Mucosa of stomach (tissue), 1 donor: ENCODE results near the gene MTMR3.
"Not testable (repeated sequence)": the region's sequence is repeated elsewhere in the genome, so short reads cannot be mapped to it uniquely, and the experiment has no call there.

Experiments used
- H3K27me3 ChIP-seq: one replicate; pipeline ENCODE4 v1.7.0; 2013; ENCODE audit warnings: mild to moderate bottlenecking, low read length; ENCODE audit not compliant: control insufficient read depth, insufficient read depth
- H3K36me3 ChIP-seq: one replicate; pipeline ENCODE4 v1.7.0; 2013; ENCODE audit warnings: low read length; ENCODE audit not compliant: control insufficient read depth, insufficient read depth
- H3K4me1 ChIP-seq: one replicate; pipeline ENCODE4 v1.7.0; 2013; ENCODE audit warnings: mild to moderate bottlenecking, low read length; ENCODE audit not compliant: control insufficient read depth, insufficient read depth
- H3K4me3 ChIP-seq: one replicate; pipeline ENCODE4 v1.7.0; 2013; ENCODE audit warnings: low read length
- H3K9ac ChIP-seq: one replicate; pipeline ENCODE4 v1.7.0; 2013; ENCODE audit warnings: mild to moderate bottlenecking, low read length, moderate library complexity
- H3K9me3 ChIP-seq: one replicate; pipeline ENCODE4 v1.7.0; 2013; ENCODE audit warnings: mild to moderate bottlenecking, low read length, moderate library complexity; ENCODE audit not compliant: control insufficient read depth
- donor health status: Pancreatic carcinoma.

Gene MTMR3

GRCh38 chr22:29854432-29854831 is 28.5 kb upstream of the MTMR3 start:
- H3K27me3 ChIP-seq: no peaks in the 10 kb centered on the region
- H3K9ac ChIP-seq: no peak overlapping the region
- H3K4me3 ChIP-seq: no peak overlapping the region
- H3K4me1 ChIP-seq: no peaks in the 10 kb centered on the region
- H3K36me3 ChIP-seq: no peaks in the 10 kb centered on the region
- H3K9me3 ChIP-seq: no peaks in the 10 kb centered on the region

GRCh38 chr22:29855611-29856181 is 27.3 kb upstream of the MTMR3 start:
- no peaks in the 10 kb centered on the region for H3K4me1 ChIP-seq
- no peak overlapping the region for H3K9ac ChIP-seq
- H3K9me3 ChIP-seq: no peaks in the 10 kb centered on the region
- H3K36me3 ChIP-seq: no peaks in the 10 kb centered on the region
- H3K4me3 ChIP-seq: no peak overlapping the region
- H3K27me3 ChIP-seq: no peaks in the 10 kb centered on the region

DNA sequence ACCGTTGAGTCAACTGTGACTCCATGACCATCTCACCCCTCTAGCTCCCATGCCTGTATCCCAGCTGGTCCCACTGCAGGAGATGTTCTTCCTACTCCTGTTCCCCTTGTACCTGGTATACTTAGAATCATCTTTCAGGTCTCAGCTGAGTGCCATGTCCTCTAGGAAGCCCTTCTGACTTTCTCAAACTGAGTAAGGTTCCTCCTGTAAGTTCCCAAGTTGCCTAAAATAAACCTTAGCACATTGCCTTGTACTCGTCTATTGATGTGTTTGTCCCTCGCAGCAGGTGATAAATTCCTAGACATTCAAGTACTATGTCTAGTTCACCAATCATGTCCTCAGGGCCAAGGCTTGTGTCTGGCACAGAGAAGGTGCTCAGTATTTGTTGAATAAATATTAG is 26.5 kb upstream of the MTMR3 start:
- H3K9me3 ChIP-seq: no peaks in the 10 kb centered on the region
- H3K36me3 ChIP-seq: no peaks in the 10 kb centered on the region
- no peaks in the 10 kb centered on the region for H3K4me1 ChIP-seq
- H3K9ac ChIP-seq: no peak overlapping the region
- H3K27me3 ChIP-seq: no peaks in the 10 kb centered on the region
- H3K4me3 ChIP-seq: no peak overlapping the region

GRCh38 chr22:29859030-29859429 is 23.9 kb upstream of the MTMR3 start:
- H3K36me3 ChIP-seq, H3K9me3 ChIP-seq, H3K4me1 ChIP-seq, H3K4me3 ChIP-seq, H3K27me3 ChIP-seq, H3K9ac ChIP-seq: not testable (repeated sequence)

DNA sequence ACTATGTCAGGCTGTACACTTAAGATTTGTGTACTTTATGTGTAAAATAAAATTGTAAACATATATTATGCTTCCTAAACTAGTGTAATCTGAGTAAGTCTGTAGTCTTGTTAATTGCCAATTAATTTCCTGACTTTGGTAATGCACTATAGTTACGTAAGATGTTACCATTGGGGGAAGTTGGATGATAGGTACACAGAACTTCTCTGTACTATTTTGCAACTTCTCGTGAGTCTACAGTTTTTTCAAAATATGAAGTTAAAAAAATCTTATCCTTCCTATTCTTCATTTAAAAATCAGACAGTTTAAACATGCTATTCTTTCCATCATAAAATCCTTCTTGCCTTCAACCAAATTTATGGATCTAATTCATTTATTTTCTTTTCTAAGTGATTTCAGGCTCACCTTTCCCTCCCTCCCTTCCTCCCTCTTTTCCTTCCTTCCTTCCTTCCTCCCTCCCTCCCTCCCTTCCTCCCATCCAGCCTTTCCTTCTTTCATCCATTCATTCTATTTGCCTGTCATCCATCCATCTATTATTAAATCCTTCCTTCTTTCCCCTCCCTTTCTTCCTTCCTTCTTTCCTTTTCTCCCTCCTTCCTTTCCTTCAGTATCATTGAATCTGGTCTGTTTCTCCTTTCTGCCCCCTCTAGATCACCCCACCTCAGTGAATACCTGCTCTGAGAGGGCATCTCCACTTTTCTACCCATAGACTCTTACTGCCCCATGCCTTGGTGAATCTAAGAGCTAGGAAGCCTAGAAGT is 22.8 kb upstream of the MTMR3 start:
- no peak overlapping the region for H3K4me3 ChIP-seq
- H3K4me1 ChIP-seq: no peaks in the 10 kb centered on the region
- H3K36me3 ChIP-seq: no peaks in the 10 kb centered on the region
- no peak overlapping the region for H3K9ac ChIP-seq
- H3K27me3 ChIP-seq: no peaks in the 10 kb centered on the region
- no peaks in the 10 kb centered on the region for H3K9me3 ChIP-seq

DNA sequence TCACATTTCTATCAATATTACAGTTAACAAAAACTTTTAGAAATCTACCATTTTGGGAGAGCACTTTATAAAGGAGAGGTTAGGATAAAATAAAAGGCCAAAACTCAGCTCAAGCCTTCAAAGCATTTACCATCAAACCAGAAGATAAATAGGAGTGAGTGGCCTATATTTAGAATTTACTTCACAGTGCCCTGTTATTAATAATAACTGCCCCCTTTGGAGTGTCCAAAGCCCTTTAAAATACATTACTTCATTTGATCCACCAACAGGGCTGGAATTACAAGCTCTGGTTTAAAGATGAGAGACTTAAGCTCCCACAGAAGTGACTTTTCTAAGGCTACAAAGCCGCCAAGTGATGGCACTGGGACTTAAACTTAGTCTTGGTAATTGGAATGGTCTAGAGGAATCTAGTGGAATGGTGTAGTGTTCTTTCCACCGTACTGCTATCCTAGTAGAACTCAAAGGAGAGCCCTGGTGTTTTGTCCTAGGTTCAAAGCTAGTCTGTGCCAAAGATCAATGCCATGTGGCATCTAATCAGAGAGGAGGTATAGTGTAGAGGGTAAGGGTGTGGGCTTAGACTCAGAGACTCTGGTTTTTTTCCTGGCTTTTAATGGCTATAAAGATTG is 21.2 kb upstream of the MTMR3 start:
- Histone ChIP-seq H3K27me3 (no peaks in the 10 kb centered on the region), H3K4me1 (no peaks in the 10 kb centered on the region), H3K9me3 (no peaks in the 10 kb centered on the region), H3K4me3 (no peak overlapping the region), H3K9ac (no peak overlapping the region), H3K36me3 (no peaks in the 10 kb centered on the region)

- not testable (repeated sequence) for H3K9me3 ChIP-seq, H3K9ac ChIP-seq, H3K4me3 ChIP-seq, H3K4me1 ChIP-seq, H3K36me3 ChIP-seq, H3K27me3 ChIP-seq
Measured at GRCh38 chr22:29865572-29865971, 17.4 kb upstream of the MTMR3 start.

DNA sequence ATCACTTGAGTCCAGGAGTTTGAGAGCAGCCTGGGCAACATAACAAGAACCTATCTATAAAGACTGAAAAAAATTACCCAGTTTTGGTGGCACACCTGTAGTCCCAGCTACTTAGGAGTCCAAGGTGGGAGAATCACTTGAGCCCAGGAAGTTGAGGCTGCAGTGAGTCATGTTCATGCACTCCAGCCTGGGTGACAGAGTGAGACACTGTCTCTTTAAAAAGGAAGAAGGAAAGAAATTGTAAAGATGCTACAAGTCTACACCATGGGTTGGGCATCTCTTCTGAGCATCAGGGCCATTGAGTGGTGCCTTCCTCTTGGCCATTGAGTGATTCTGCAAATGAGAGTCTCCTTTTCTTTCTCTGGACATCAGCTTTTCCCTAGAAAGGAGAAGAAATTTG is 15.7 kb upstream of the MTMR3 start:
- no peaks in the 10 kb centered on the region for H3K27me3 ChIP-seq
- H3K9ac ChIP-seq: no peak overlapping the region
- no peak overlapping the region for H3K4me3 ChIP-seq
- H3K4me1 ChIP-seq: peaks cover 2% of the 10 kb centered on the region
- no peaks in the 10 kb centered on the region for H3K9me3 ChIP-seq
- no peaks in the 10 kb centered on the region for H3K36me3 ChIP-seq

DNA sequence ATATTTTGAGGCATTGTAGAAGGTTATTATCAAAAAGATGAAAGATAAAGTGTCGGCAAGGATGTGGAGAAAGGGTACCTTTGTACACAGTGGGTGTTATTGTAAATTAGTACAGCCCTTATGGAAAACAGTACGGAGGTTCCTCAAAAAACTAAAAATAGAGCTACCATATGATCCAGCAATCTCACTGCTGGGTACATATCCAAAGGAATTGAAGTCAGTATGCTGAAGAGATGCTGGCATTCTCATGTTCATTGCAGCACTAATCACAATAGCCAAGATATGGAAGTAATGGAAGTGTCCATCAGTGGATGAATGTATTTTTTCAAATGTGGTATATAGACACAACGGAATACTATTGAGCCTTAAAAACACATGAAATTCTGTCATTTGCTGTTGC is 15.1 kb upstream of the MTMR3 start:
- H3K27me3 ChIP-seq: no peaks in the 10 kb centered on the region
- H3K36me3 ChIP-seq: no peaks in the 10 kb centered on the region
- peaks cover 3% of the 10 kb centered on the region for H3K4me1 ChIP-seq
- no peaks in the 10 kb centered on the region for H3K9me3 ChIP-seq
- no peak overlapping the region for H3K4me3 ChIP-seq
- no peak overlapping the region for H3K9ac ChIP-seq

- no peak overlapping the region for H3K9ac ChIP-seq
- H3K36me3 ChIP-seq: no peaks in the 10 kb centered on the region
- no peak overlapping the region for H3K4me3 ChIP-seq
- H3K4me1 ChIP-seq: peaks cover 3% of the 10 kb centered on the region
- H3K27me3 ChIP-seq: no peaks in the 10 kb centered on the region
- H3K9me3 ChIP-seq: no peaks in the 10 kb centered on the region
Measured at GRCh38 chr22:29870574-29870973, 12.4 kb upstream of the MTMR3 start.

- no peak overlapping the region for H3K9ac ChIP-seq
- H3K27me3 ChIP-seq: no peaks in the 10 kb centered on the region
- H3K4me1 ChIP-seq: peaks cover 3% of the 10 kb centered on the region
- no peak overlapping the region for H3K4me3 ChIP-seq
- no peaks in the 10 kb centered on the region for H3K9me3 ChIP-seq
- H3K36me3 ChIP-seq: no peaks in the 10 kb centered on the region
Measured at GRCh38 chr22:29871684-29872083, 11.3 kb upstream of the MTMR3 start.

GRCh38 chr22:29872144-29872893 is 10.7 kb upstream of the MTMR3 start:
- Histone ChIP-seq H3K9ac (no peak overlapping the region), H3K9me3 (no peaks in the 10 kb centered on the region), H3K4me1 (peaks cover 3% of the 10 kb centered on the region), H3K27me3 (no peaks in the 10 kb centered on the region), H3K4me3 (no peak overlapping the region), H3K36me3 (no peaks in the 10 kb centered on the region)
